Keratinocyte (primary cell): Measurements from ENCODE around the gene BRICD5.

Experiments used
- CTCF ChIP-seq, 3 experiments: IDR thresholded peaks in 1 of 3; conservative IDR thresholded peaks in 1 of 3; optimal IDR thresholded peaks in 1 of 3; 2 replicates in 2 of 3; 3 replicates in 1 of 3; pipeline versions ENCODE3 to v1.5.1; 2011; ENCODE audit warnings: low read length in 3 of 3, mild to moderate bottlenecking in 3 of 3, moderate library complexity in 2 of 3, control low read depth in 1 of 3, inconsistent platforms in 1 of 3; ENCODE audit not compliant: insufficient read depth in 2 of 3; ENCODE audit errors: extremely low read depth in 1 of 3
- EZH2 ChIP-seq: IDR thresholded peaks from one replicate; pipeline ENCODE4 v1.6.1; 2012; ENCODE audit warnings: inconsistent platforms, mild to moderate bottlenecking, low read length, moderate library complexity

GRCh38 chr16:2257726-2258125, 47.1 kb upstream of the BRICD5 start:
- TF ChIP-seq CTCF (optimal IDR thresholded peaks at IDR 0.05 in 1 of 3, IDR thresholded peaks at IDR 0.05 in 1 of 3, conservative IDR thresholded peaks at IDR 0.05 in 1 of 3; ENCODE audit: extremely low read depth in 1 of 3, insufficient read depth in 2 of 3, low read length in 3 of 3) (no peak), EZH2 (no peak)
